Measurements from ENCODE around the gene TMEM161B.
"Not testable (repeated sequence)": the region's sequence is repeated elsewhere in the genome, so short reads cannot be mapped to it uniquely, and the experiment has no call there.

Gene TMEM161B

GRCh38 chr5:88177486-88177885 lies 91.2 kb downstream of the TMEM161B start:
- not testable (repeated sequence) for DNase-seq

- no peak for DNase-seq
These were observed 95.5 kb downstream of the TMEM161B start for GRCh38 chr5:88172847-88173758.

- DNase-seq = no peak
These were observed 109.1 kb downstream of the TMEM161B start for GRCh38 chr5:88159591-88159990.

GRCh38 chr5:88158056-88158455 lies 110.6 kb downstream of the TMEM161B start:
- DNase-seq = no peak

- DNase-seq = no peak
These were observed 113.8 kb downstream of the TMEM161B start for GRCh38 chr5:88154891-88155290.

GRCh38 chr5:88150747-88151146 lies 117.9 kb downstream of the TMEM161B start:
- no peak for DNase-seq

GRCh38 chr5:88145611-88146467 lies 122.8 kb downstream of the TMEM161B start:
- no peak for DNase-seq

- DNase-seq = no peak
These were observed 123.4 kb downstream of the TMEM161B start for GRCh38 chr5:88145221-88145610.

All from T-helper 9 cell (primary cell).